CD14-positive monocyte (primary cell): Measurements from ENCODE around the gene ARL13B. TPM values are rescaled to one million over a fixed set of nuclear protein-coding genes. Genes with fewer than 3 reads are reported as not detected.
A peak's percentile ranks its signal among the peaks of the same experiment; 100 is the strongest.

Source experiments
- DNase-seq, 3 donors: peaks; one replicate each; pipeline ENCODE4 v3.0.0-alpha.2; 2011 to 2022
- H2AFZ ChIP-seq: 2 replicates; pipeline ENCODE4 v1.6.0; 2012; ENCODE audit warnings: mild to moderate bottlenecking, low read depth, low read length, inconsistent platforms; ENCODE audit not compliant: insufficient read depth, poor library complexity, severe bottlenecking
- H3K27ac ChIP-seq, 2 donors: 1 replicate in 1 of 2; 2 replicates in 1 of 2; pipeline ENCODE4 v1.5.1; 2012 to 2013; ENCODE audit warnings: low read length in 2 of 2, control low read depth in 1 of 2, inconsistent platforms in 1 of 2, low read depth in 1 of 2, mild to moderate bottlenecking in 1 of 2
- H3K27me3 ChIP-seq, 2 donors: one replicate each; pipeline versions ENCODE4 v1.6.0 to v1.6.1; 2011 to 2013; ENCODE audit warnings: low read length in 2 of 2; ENCODE audit not compliant: control insufficient read depth in 2 of 2, insufficient read depth in 2 of 2
- H3K36me3 ChIP-seq, 2 donors: replicated peaks in 1 of 2; 1 replicate in 1 of 2; 2 replicates in 1 of 2; pipeline versions ENCODE4 v1.5.1 to v1.6.1; 2012 to 2013; ENCODE audit warnings: low read length in 2 of 2, control low read depth in 1 of 2, inconsistent platforms in 1 of 2, mild to moderate bottlenecking in 1 of 2; ENCODE audit not compliant: insufficient read depth in 2 of 2, control insufficient read depth in 1 of 2
- H3K4me1 ChIP-seq, 2 donors: 1 replicate in 1 of 2; 2 replicates in 1 of 2; pipeline versions ENCODE4 v1.5.1 to v1.6.1; 2012 to 2013; ENCODE audit warnings: low read length in 2 of 2, control low read depth in 1 of 2, inconsistent platforms in 1 of 2, mild to moderate bottlenecking in 1 of 2, moderate library complexity in 1 of 2; ENCODE audit not compliant: insufficient read depth in 2 of 2, control insufficient read depth in 1 of 2
- H3K4me2 ChIP-seq: replicated peaks from 2 replicates; pipeline ENCODE3; 2012; ENCODE audit warnings: low read length, moderate library complexity, mild to moderate bottlenecking; ENCODE audit not compliant: poor library complexity, severe bottlenecking; ENCODE audit errors: extremely low read depth
- H3K4me3 ChIP-seq, 3 experiments: fragments of 200-600 bp in 1 of 3; sonication (generic) in 1 of 3; replicated peaks in 1 of 3; 1 replicate in 2 of 3; 2 replicates in 1 of 3; pipeline ENCODE4 v1.5.1; 2011 to 2013; ENCODE audit warnings: low read length in 3 of 3, mild to moderate bottlenecking in 3 of 3, control low read depth in 2 of 3, low read depth in 2 of 3, inconsistent platforms in 1 of 3, moderate library complexity in 1 of 3
- H3K79me2 ChIP-seq: 2 replicates; pipeline ENCODE4 v1.6.0; 2012; ENCODE audit warnings: mild to moderate bottlenecking, control low read depth, inconsistent platforms, low read length, moderate library complexity; ENCODE audit not compliant: insufficient read depth
- H3K9ac ChIP-seq: 2 replicates; pipeline ENCODE4 v1.6.0; 2017; ENCODE audit warnings: low read length, mild to moderate bottlenecking; ENCODE audit not compliant: insufficient read depth, poor library complexity, severe bottlenecking
- H3K9me3 ChIP-seq, 2 donors: replicated peaks in 1 of 2; 1 replicate in 1 of 2; 2 replicates in 1 of 2; pipeline versions ENCODE4 v1.5.1 to v1.6.1; 2012 to 2013; ENCODE audit warnings: low read length in 2 of 2, control low read depth in 1 of 2; ENCODE audit not compliant: control insufficient read depth in 1 of 2, insufficient read depth in 1 of 2
- H4K20me1 ChIP-seq: 2 replicates; pipeline ENCODE4 v1.6.0; 2012; ENCODE audit warnings: mild to moderate bottlenecking, low read length, control low read depth, moderate library complexity; ENCODE audit not compliant: insufficient read depth
- H3K27ac Mint-ChIP-seq, 7 donors: one replicate each; pipeline ENCODE4 v1.8.0; 2020; ENCODE audit warnings: mild to moderate bottlenecking in 7 of 7, mixed read lengths in 7 of 7, moderate library complexity in 6 of 7, inconsistent platforms in 2 of 7
- H3K27me3 Mint-ChIP-seq, 3 donors: one replicate each; pipeline ENCODE4 v1.8.0; 2021 to 2022; ENCODE audit warnings: low read depth in 3 of 3, mild to moderate bottlenecking in 3 of 3, mixed read lengths in 3 of 3, moderate library complexity in 3 of 3, inconsistent platforms in 1 of 3
- H3K36me3 Mint-ChIP-seq, 2 donors: one replicate each; pipeline ENCODE4 v1.8.0; 2020; ENCODE audit warnings: mixed read lengths in 2 of 2, inconsistent platforms in 1 of 2, mild to moderate bottlenecking in 1 of 2
- H3K4me1 Mint-ChIP-seq: one replicate; pipeline ENCODE4 v1.8.0; 2020; ENCODE audit warnings: mild to moderate bottlenecking, mixed read lengths
- H3K4me3 Mint-ChIP-seq, 2 donors: one replicate each; pipeline ENCODE4 v1.8.0; 2020; ENCODE audit warnings: mild to moderate bottlenecking in 2 of 2, mixed read lengths in 2 of 2, moderate library complexity in 1 of 2
- H3K9me3 Mint-ChIP-seq, 7 donors: one replicate each; pipeline ENCODE4 v1.8.0; 2020 to 2022; ENCODE audit warnings: mixed read lengths in 7 of 7, mild to moderate bottlenecking in 6 of 7, moderate library complexity in 6 of 7, inconsistent platforms in 2 of 7
- WGBS: methylation state at CpG from one replicate; pipeline ENCODE4 v1.1.5; 2013; ENCODE audit warnings: missing lambda C conversion rate; ENCODE audit not compliant: insufficient coverage; 5-methylcytosine and 5-hydroxymethylcytosine counted together
- intact Hi-C, 2 donors: fragments of 100-400 bp; cut with micrococcal nuclease; formaldehyde crosslinking; loops; one replicate each; pipeline versions ENCODE4 v1.15.0 to v1.15.1; 2023
- polyA plus RNA-seq, 3 donors: library from polyadenylated mRNA; depleted of rRNA in 1 of 3; unstranded in 2 of 3; stranded (reverse) in 1 of 3; fragments of 300-500 nt in 2 of 3; fragments of >200 nt in 1 of 3; fragmentation: Illumina TruSeq in 2 of 3; gene quantifications; 1 replicate in 2 of 3; 2 replicates in 1 of 3; pipeline ENCODE4 v1.2.3, GENCODE V29; 2012 to 2021
- small RNA-seq: library from RNA; depleted of rRNA; stranded (forward); fragments of <200 nt; gene quantifications from one replicate; pipeline ENCODE3, GENCODE V24; 2012; ENCODE audit warnings: low read depth; ENCODE audit not compliant: insufficient read length
- TF ChIP-seq, protein P1 (sequence below): fragments of 200-600 bp; IDR thresholded peaks from one replicate; pipeline ENCODE4 v1.8.0; 2022; ENCODE audit warnings: antibody characterized with exemption, mild to moderate bottlenecking

ARL13B gene
- polyA plus RNA-seq, 3 donors, result 0.97 to 3.8 (median 3.0) TPM

DNA sequence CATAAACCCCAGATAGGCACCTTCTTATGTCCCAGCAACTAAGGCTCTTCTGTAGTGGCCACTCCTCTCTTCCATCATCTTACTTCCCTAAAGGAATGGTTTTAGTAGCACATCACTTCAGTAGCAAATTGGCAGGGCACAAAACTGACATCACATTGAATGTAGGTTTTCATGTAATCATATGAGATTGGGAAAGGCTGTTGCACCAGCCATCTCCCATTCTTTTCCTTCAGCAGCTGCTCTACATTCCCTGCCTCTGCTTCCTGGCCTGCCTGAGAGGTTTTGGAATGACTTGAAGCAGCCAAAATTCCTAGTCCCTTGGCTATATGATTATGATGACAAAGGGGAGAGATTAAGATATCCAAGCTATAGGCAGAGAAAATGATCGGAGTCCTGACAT is 119.4 kb downstream of the ARL13B start:
- Mint-ChIP-seq H3K9me3 (no peaks in the 10 kb centered on the region), H3K4me1 (peaks cover 17% of the 10 kb centered on the region), H3K27ac (peak overlapping the region in 1 of 7 donors; percentile 47), H3K27me3 (no peaks in the 10 kb centered on the region), H3K36me3 (peaks cover 58 to 66% of the 10 kb centered on the region in 2 donors), H3K4me3 (no peak overlapping the region)
- DNase-seq, result no peak
- Histone ChIP-seq H2AFZ (no peak overlapping the region), H3K9ac (no peak overlapping the region), H4K20me1 (no peaks in the 10 kb centered on the region), H3K27me3 (no peaks in the 10 kb centered on the region), H3K4me3 (no peak overlapping the region), H3K4me1 (peaks cover 15 to 17% of the 10 kb centered on the region in 2 donors), H3K36me3 (peaks cover 58 to 76% of the 10 kb centered on the region in 2 donors), H3K4me2 (no peak overlapping the region), H3K27ac (no peak overlapping the region), H3K79me2 (no peaks in the 10 kb centered on the region), H3K9me3 (no peaks in the 10 kb centered on the region)
- no CpG with 5 or more reads among the region's 1 CpG for WGBS
- TF ChIP-seq, protein P1, sequence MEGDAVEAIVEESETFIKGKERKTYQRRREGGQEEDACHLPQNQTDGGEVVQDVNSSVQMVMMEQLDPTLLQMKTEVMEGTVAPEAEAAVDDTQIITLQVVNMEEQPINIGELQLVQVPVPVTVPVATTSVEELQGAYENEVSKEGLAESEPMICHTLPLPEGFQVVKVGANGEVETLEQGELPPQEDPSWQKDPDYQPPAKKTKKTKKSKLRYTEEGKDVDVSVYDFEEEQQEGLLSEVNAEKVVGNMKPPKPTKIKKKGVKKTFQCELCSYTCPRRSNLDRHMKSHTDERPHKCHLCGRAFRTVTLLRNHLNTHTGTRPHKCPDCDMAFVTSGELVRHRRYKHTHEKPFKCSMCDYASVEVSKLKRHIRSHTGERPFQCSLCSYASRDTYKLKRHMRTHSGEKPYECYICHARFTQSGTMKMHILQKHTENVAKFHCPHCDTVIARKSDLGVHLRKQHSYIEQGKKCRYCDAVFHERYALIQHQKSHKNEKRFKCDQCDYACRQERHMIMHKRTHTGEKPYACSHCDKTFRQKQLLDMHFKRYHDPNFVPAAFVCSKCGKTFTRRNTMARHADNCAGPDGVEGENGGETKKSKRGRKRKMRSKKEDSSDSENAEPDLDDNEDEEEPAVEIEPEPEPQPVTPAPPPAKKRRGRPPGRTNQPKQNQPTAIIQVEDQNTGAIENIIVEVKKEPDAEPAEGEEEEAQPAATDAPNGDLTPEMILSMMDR, result no peak
- intact Hi-C loops, result no loop called here

DNA sequence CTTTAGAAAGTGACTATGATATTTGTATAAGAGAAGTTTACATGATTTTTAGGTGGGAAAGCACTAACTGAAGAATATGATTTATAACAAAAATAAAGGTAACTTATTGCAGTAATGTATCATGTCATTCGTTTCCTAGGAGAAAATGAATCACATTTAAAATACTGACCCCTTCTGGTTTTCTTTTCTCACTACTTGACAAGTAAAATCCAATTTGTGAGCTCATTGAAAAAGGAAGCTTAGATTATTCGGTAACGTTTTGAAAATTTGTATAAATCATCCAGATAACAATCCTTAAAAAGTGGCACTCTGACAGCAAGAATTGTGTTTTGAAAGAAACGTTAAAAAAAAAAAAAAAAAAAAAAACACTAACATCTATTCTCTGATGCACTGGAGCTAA is 121.9 kb downstream of the ARL13B start:
- H3K27ac ChIP-seq, result no peak overlapping the region
- H3K4me2 ChIP-seq, result no peak overlapping the region
- Mint-ChIP-seq H3K27ac (no peak overlapping the region), H3K4me1 (peaks cover 17% of the 10 kb centered on the region), H3K4me3 (no peak overlapping the region), H3K27me3 (no peaks in the 10 kb centered on the region), H3K36me3 (peaks cover 53 to 56% of the 10 kb centered on the region in 2 donors), H3K9me3 (no peaks in the 10 kb centered on the region)
- DNase-seq, result no peak
- H2AFZ ChIP-seq, result no peak overlapping the region
- H3K9ac ChIP-seq, result no peak overlapping the region
- no peaks in the 10 kb centered on the region for H3K79me2 ChIP-seq
- TF ChIP-seq, protein P1, result no peak
- intact Hi-C loops, result no loop called here
- no CpG with 5 or more reads among the region's 4 CpGs for WGBS
- H4K20me1 ChIP-seq, result no peaks in the 10 kb centered on the region
- H3K4me1 ChIP-seq, result peaks cover 15 to 17% of the 10 kb centered on the region in 2 donors
- H3K9me3 ChIP-seq, result no peaks in the 10 kb centered on the region
- no peak overlapping the region for H3K4me3 ChIP-seq
- H3K36me3 ChIP-seq, result peaks cover 49 to 72% of the 10 kb centered on the region in 2 donors
- H3K27me3 ChIP-seq, result no peaks in the 10 kb centered on the region

Small RNA genes lying within 50 kb of the gene (small RNA-seq; reads per million reads assigned to genes)
- not detected for gene RF00019
- gene RNU6-511P, result not detected

Other genes starting within 250 kb of the ARL13B start
- gene PROS1, start 6.3 kb upstream of the ARL13B start, polyA plus RNA-seq, result under 1 TPM; 0.21 to 0.85 (median 0.58) TPM
- not detected for gene STX19, start 48.4 kb downstream of the ARL13B start, polyA plus RNA-seq
- 1 to 10 TPM in 2 of 3 donors, under 1 TPM in 1; 0.35 to 2.8 (median 1.2) TPM for gene DHFR2, start 82.8 kb downstream of the ARL13B start, polyA plus RNA-seq
- 1 to 10 TPM; 6.6 to 8.8 (median 7.2) TPM for gene NSUN3, start 82.9 kb downstream of the ARL13B start, polyA plus RNA-seq